GM19452 (cell line): ENCODE measurements around the gene TRIM13.
"Not testable (repeated sequence)": the region's sequence is repeated elsewhere in the genome, so short reads cannot be mapped to it uniquely, and the experiment has no call there.

Experiments used
- ATAC-seq: cut with Tn5 transposase; IDR thresholded peaks from one replicate; pipeline ENCODE4 v1.9.1; 2021; ENCODE audit not compliant: unreplicated experiment

The TRIM13 gene

GRCh38 chr13:50055454-50055853 is 58.6 kb downstream of the TRIM13 start:
- no peak for ATAC-seq

GRCh38 chr13:50060718-50061117 is 63.9 kb downstream of the TRIM13 start:
- ATAC-seq = no peak

- ATAC-seq = not testable (repeated sequence)
These were observed 65.5 kb downstream of the TRIM13 start for GRCh38 chr13:50062336-50062735.

- no peak for ATAC-seq
These were observed 68.9 kb downstream of the TRIM13 start for GRCh38 chr13:50065712-50066111.
